ENCODE data around the gene NHEJ1.

DNA sequence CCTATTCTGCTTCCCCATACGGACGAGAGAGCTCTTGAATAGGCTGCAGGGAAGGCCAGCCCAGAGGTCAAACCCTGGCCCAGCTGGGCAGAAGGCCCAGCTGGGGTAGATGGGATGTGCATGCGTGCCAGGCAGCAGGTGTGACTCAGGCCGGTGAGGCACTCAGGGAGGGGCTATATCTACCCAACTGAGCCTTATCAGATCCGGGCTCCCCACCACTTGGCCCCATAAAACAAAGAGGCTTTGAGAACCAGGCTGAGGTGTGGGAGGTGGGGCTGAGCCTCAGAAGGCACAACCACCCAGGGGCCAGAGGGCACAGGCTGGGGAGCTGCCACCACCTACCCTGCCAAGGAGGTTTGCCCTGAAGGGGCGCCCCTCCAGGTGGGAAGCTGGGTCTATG, 111.3 kb downstream of the NHEJ1 start:
- TF ChIP-seq, protein P1, sequence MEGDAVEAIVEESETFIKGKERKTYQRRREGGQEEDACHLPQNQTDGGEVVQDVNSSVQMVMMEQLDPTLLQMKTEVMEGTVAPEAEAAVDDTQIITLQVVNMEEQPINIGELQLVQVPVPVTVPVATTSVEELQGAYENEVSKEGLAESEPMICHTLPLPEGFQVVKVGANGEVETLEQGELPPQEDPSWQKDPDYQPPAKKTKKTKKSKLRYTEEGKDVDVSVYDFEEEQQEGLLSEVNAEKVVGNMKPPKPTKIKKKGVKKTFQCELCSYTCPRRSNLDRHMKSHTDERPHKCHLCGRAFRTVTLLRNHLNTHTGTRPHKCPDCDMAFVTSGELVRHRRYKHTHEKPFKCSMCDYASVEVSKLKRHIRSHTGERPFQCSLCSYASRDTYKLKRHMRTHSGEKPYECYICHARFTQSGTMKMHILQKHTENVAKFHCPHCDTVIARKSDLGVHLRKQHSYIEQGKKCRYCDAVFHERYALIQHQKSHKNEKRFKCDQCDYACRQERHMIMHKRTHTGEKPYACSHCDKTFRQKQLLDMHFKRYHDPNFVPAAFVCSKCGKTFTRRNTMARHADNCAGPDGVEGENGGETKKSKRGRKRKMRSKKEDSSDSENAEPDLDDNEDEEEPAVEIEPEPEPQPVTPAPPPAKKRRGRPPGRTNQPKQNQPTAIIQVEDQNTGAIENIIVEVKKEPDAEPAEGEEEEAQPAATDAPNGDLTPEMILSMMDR (IDR thresholded peaks at IDR 0.05), result no peak
- no peak for TF ChIP-seq POLR2A (IDR thresholded peaks at IDR 0.05)
